GM12878 (cell line): ENCODE data around the gene CCDC12. TPM values are rescaled to one million over a fixed set of nuclear protein-coding genes. Genes with fewer than 3 reads are reported as not detected.
A peak's percentile ranks its signal among the peaks of the same experiment; 100 is the strongest.

Source experiments
- ATAC-seq: fragments of 200-7000 bp; cut with Tn5 transposase; 3 replicates; pipeline ENCODE4 v1.9.1; 2020; ENCODE audit warnings: mild to moderate bottlenecking, moderate library complexity
- BruUV-seq: library from RNA; stranded (reverse); fragments of 400-500 nt; replicated peaks from 2 replicates; lab custom pipeline; 2021; lab: Mats Ljungman, UMichigan
- CTCF ChIA-PET: fragments of 300-600 bp; sonication (Branson Sonifier 250); formaldehyde crosslinking; extraction: SDS; loops from one replicate; lab custom pipeline; 2021; ENCODE audit warnings: inconsistent platforms; lab: Yijun Ruan, JAX
- POLR2A ChIA-PET: fragments of 350-600 bp; formaldehyde crosslinking; extraction: SDS; loops from one replicate; lab custom pipeline; 2021; ENCODE audit warnings: inconsistent platforms; lab: Charles Lee
- RAD21 ChIA-PET: fragments of 300-600 bp; sonication (Branson Sonifier 250); formaldehyde crosslinking; loops from one replicate; lab custom pipeline; 2023; ENCODE audit warnings: antibody characterized with exemption; ENCODE audit not compliant: unreplicated experiment; lab: Charles Lee
- SMC1A ChIA-PET: fragments of 300-600 bp; sonication (Branson Sonifier 250); formaldehyde crosslinking; loops from one replicate; lab custom pipeline; 2023; ENCODE audit not compliant: unreplicated experiment, uncharacterized antibody; lab: Charles Lee
- DNase-seq: peaks from one replicate; pipeline ENCODE4 v3.0.0-alpha.2; 2011; ENCODE audit warnings: low read depth, low spot score
- FAIRE-seq: peaks from 3 replicates; lab custom pipeline; 2011; peaks lifted over from hg19 to GRCh38; lab: Jason Lieb, UNC
- H2AFZ ChIP-seq: 2 replicates; pipeline ENCODE4 v1.6.0; 2011; ENCODE audit warnings: low read depth, low read length, control low read depth; ENCODE audit not compliant: control insufficient read depth
- H3K27ac ChIP-seq: 2 replicates; pipeline ENCODE4 v1.5.1; 2011; ENCODE audit warnings: control low read depth; ENCODE audit not compliant: control insufficient read depth, insufficient read depth
- H3K27me3 ChIP-seq, 2 experiments: replicated peaks in 1 of 2; 2 replicates each; pipeline versions ENCODE4 v1.6.0 to v1.6.1; 2011; ENCODE audit warnings: low read length in 1 of 2; ENCODE audit not compliant: control insufficient read depth in 2 of 2, insufficient read depth in 2 of 2
- H3K36me3 ChIP-seq, 2 experiments: 2 replicates each; pipeline ENCODE4 v1.5.1; 2011; ENCODE audit warnings: low read length in 1 of 2; ENCODE audit not compliant: control insufficient read depth in 2 of 2, insufficient read depth in 2 of 2
- H3K4me1 ChIP-seq: 2 replicates; pipeline ENCODE4 v1.6.1; 2011; ENCODE audit warnings: mild to moderate bottlenecking, low read length, moderate library complexity, mixed read lengths; ENCODE audit not compliant: control insufficient read depth, insufficient read depth
- H3K4me2 ChIP-seq: 2 replicates; pipeline ENCODE4 v1.6.0; 2011; ENCODE audit warnings: control low read depth; ENCODE audit not compliant: control insufficient read depth, insufficient read depth
- H3K4me3 ChIP-seq: fragments of 200-600 bp; sonication (generic); 2 replicates; pipeline ENCODE4 v1.5.1; 2016
- H3K79me2 ChIP-seq: 2 replicates; pipeline ENCODE4 v1.6.0; 2011; ENCODE audit warnings: low read length; ENCODE audit not compliant: control insufficient read depth, insufficient read depth
- H3K9ac ChIP-seq: 2 replicates; pipeline ENCODE4 v1.8.0; 2011; ENCODE audit warnings: low read length, control low read depth, mixed read lengths; ENCODE audit not compliant: control insufficient read depth, insufficient read depth
- H3K9me3 ChIP-seq: replicated peaks from 3 replicates; pipeline ENCODE4 v1.5.1; 2011; ENCODE audit warnings: mild to moderate bottlenecking, low read length; ENCODE audit not compliant: control insufficient read depth, insufficient read depth
- H4K20me1 ChIP-seq: 2 replicates; pipeline ENCODE4 v1.6.0; 2011; ENCODE audit not compliant: control insufficient read depth, insufficient read depth
- BHLHE40 ChIP-seq, 2 experiments: fragments of 450-650 bp in 1 of 2; IDR thresholded peaks; 2 replicates each; pipeline ENCODE4 v1.6.1; 2011 to 2017; ENCODE audit warnings: low read depth in 2 of 2, borderline replicate concordance in 1 of 2, improper control_type of control experiment in 1 of 2, low read length in 1 of 2, mild to moderate bottlenecking in 1 of 2
- CHD4 ChIP-seq: fragments of 200-600 bp; sonication (generic); IDR thresholded peaks from 2 replicates; pipeline ENCODE4 v1.6.1; 2016; ENCODE audit warnings: mild to moderate bottlenecking
- EZH2 ChIP-seq: IDR thresholded peaks from 2 replicates; pipeline ENCODE4 v1.6.1; 2012; ENCODE audit warnings: low read depth, mild to moderate bottlenecking, control low read depth, inconsistent platforms, low read length, borderline replicate concordance; ENCODE audit not compliant: control insufficient read depth
- IKZF1 ChIP-seq: fragments of 450-650 bp; conservative IDR thresholded peaks from 2 replicates; pipeline ENCODE4 v1.6.1; 2017; ENCODE audit warnings: antibody characterized with exemption, mild to moderate bottlenecking
- IKZF2 ChIP-seq, 2 experiments: fragments of 450-650 bp; IDR thresholded peaks; 2 replicates each; pipeline ENCODE4 v1.6.1; 2017; ENCODE audit warnings: mild to moderate bottlenecking in 2 of 2, moderate library complexity in 2 of 2
- JUND ChIP-seq: IDR thresholded peaks from 2 replicates; pipeline ENCODE4 v1.6.1; 2012; ENCODE audit warnings: low read depth, mild to moderate bottlenecking, low read length, improper control_type of control experiment, moderate library complexity
- MTA2 ChIP-seq: fragments of 450-650 bp; IDR thresholded peaks from 2 replicates; pipeline ENCODE4 v1.6.1; 2016; ENCODE audit warnings: low read depth, mild to moderate bottlenecking, moderate library complexity
- NFYA ChIP-seq: IDR thresholded peaks from 2 replicates; pipeline ENCODE4 v1.6.1; 2011; ENCODE audit warnings: low read depth, mild to moderate bottlenecking, low read length, improper control_type of control experiment, borderline replicate concordance
- POLR2A ChIP-seq: IDR thresholded peaks from 2 replicates; pipeline ENCODE4 v1.6.1; 2011; ENCODE audit warnings: low read depth, mild to moderate bottlenecking, low read length
- POLR2AphosphoS2 ChIP-seq: IDR thresholded peaks from 2 replicates; pipeline ENCODE4 v1.6.1; 2011; ENCODE audit warnings: low read depth, mild to moderate bottlenecking, low read length, improper control_type of control experiment, moderate library complexity
- SREBF1 ChIP-seq: IDR thresholded peaks from 2 replicates; pipeline ENCODE4 v1.6.1; 2012; ENCODE audit warnings: mild to moderate bottlenecking, low read length
- STAT3 ChIP-seq: IDR thresholded peaks from 2 replicates; pipeline ENCODE4 v1.6.1; 2011; ENCODE audit warnings: low read depth, low read length, improper control_type of control experiment
- YY1 ChIP-seq: IDR thresholded peaks from 2 replicates; pipeline ENCODE4 v1.6.1; 2011; ENCODE audit warnings: low read depth, mild to moderate bottlenecking, low read length
- ZNF384 ChIP-seq: IDR thresholded peaks from 2 replicates; pipeline ENCODE4 v1.6.1; 2012; ENCODE audit warnings: low read depth, mild to moderate bottlenecking, low read length, improper control_type of control experiment, borderline replicate concordance
- WGBS: methylation state at CpG from one replicate; pipeline ENCODE4 v1.1.6; 2016; ENCODE audit warnings: low lambda C conversion rate; ENCODE audit not compliant: insufficient replicate concordance, insufficient coverage; ENCODE audit errors: missing lambda C conversion rate; 5-methylcytosine and 5-hydroxymethylcytosine counted together
- in situ Hi-C: fragments of 300-500 bp; cut with MboI; formaldehyde crosslinking; loops from 9 replicates; pipeline ENCODE4 v1.14.3; 2018; ENCODE audit warnings: mixed read lengths
- intact Hi-C: fragments of 100-400 bp; cut with micrococcal nuclease; formaldehyde crosslinking; loops from one replicate; pipeline ENCODE4 v1.14.2; 2022; ENCODE audit not compliant: unreplicated experiment
- polyA plus RNA-seq, 11 experiments: library from polyadenylated mRNA; depleted of rRNA in 4 of 11; unstranded in 6 of 11; stranded (reverse) in 5 of 11; fragments of >200 nt; fragmentation: Nextera tagmentation in 4 of 11; fragmentation: Illumina TruSeq in 1 of 11; extraction: Ambion mirVana in 4 of 11; extraction: Trizol in 1 of 11; gene quantifications; 1 replicate in 1 of 11; 2 replicates in 10 of 11; pipeline versions ENCODE4 v1.2.1 to v1.2.3, GENCODE V29; 2011 to 2016; ENCODE audit warnings: inconsistent platforms in 2 of 11, missing spikeins in 2 of 11, low read depth in 1 of 11
- total RNA-seq, 4 experiments: library from RNA; depleted of rRNA in 3 of 4; stranded (reverse); fragments of >200 nt in 3 of 4; fragmentation: Illumina TruSeq in 1 of 4; extraction: Trizol in 1 of 4; gene quantifications; 2 replicates each; pipeline versions ENCODE4 v1.2.1 to v1.2.3, GENCODE V29; 2013 to 2021

CCDC12 gene
- total and polyA plus RNA-seq, 10 of the 15 experiments (the other 5 are each of a cell fraction or from before 2014, with no cell fraction given), result 9.2 to 91.4 (median 61.3) TPM

DNA sequence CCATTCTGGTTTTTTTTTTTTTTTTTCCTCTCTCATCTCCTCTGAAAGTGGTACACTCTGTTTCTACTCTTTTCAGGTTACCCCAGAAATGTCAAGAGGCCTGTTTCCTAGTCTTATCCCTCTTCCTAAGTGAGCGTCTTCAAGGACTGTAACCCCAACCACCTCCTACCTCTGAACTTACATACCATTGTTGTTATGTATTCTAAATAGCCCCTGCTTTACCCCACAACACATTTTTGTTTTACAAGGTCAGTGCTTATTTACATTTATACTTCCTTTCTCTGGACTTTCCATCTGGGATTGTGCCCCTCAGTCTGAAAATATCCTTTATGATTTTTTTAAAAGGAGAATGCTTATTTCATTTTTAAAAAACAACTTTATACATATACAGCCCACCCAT is 60.3 kb downstream of the CCDC12 start (continued):
- TF ChIP-seq ZNF384, result no peak
- no peak for TF ChIP-seq SREBF1
- TF ChIP-seq CHD4, result no peak
- no peak for TF ChIP-seq MTA2
- no peak for TF ChIP-seq STAT3
- no peak for TF ChIP-seq NFYA
- no peak for TF ChIP-seq JUND

DNA sequence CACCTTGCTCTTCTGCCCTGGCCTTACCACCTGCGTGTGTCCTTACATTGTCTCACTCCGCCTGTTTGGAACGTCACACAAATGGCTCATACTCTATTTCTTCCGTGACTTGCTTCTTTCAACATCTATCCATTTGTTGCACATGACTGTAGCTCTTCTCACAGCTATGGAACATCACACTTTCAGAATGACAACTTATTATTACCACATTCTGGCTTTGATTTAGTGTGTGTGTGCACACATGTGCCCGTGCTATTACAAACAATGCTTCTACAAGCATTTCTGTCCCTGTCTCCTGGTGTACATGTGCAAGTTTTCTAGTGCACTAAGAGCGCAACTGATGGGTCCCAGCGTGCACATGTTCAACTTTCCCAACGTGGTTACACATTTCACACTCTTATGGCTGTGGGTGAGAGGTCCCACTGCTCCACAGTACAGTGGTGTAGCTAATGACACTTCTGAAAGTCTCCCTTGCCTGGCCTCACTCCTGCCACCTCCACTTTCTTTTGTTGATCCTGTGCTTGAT is 61.2 kb downstream of the CCDC12 start:
- Histone ChIP-seq H4K20me1 (no peaks in the 10 kb centered on the region), H3K9ac (no peak overlapping the region), H3K9me3 (peaks cover 15% of the 10 kb centered on the region; the same call in 2 of the 3 replicates), H3K36me3 (peaks cover 4 to 37% of the 10 kb centered on the region in 2 experiments), H3K27me3 (no peaks in the 10 kb centered on the region), H3K4me3 (no peak overlapping the region), H3K4me2 (no peak overlapping the region), H3K4me1 (peaks cover 8% of the 10 kb centered on the region; the same call in 1 of the 2 replicates), H3K79me2 (no peaks in the 10 kb centered on the region), H2AFZ (no peak overlapping the region), H3K27ac (no peak overlapping the region)
- intact Hi-C loops, result no loop called here
- BruUV-seq, result no TSS peak
- SMC1A ChIA-PET, result interaction anchor here (0.5 to 1.7 kb wide), 2 partner anchors 11 to 24 kb away, joined by 3 to 7 read pairs; no protein-coding TSS in a partner anchor
- POLR2A ChIA-PET, result interaction anchor here (1.1 kb wide), 1 partner anchor 58 kb away, joined by 8 read pairs; no protein-coding TSS in a partner anchor
- in situ Hi-C loops, result no loop called here
- 90% methylated on average over 8 of the region's 8 CpGs for WGBS
- ATAC-seq (peak; percentile 48), DNase-seq (no peak), FAIRE-seq (no peak)
- RAD21 ChIA-PET, result no interaction called here
- CTCF ChIA-PET, result interaction anchor here (0.6 to 1.5 kb wide), 7 partner anchors 18 to 408 kb away, joined by 3 to 6 read pairs (median 3); no protein-coding TSS in a partner anchor
- peak in 1 of 2 experiments; percentile 50; a peak in 1 of 4 replicates for TF ChIP-seq BHLHE40 (IDR thresholded peaks at IDR 0.05; ENCODE audit: borderline replicate concordance in 1 of 2, low read depth in 2 of 2, low read length in 1 of 2)
- peak; percentile 28 to 43; a peak in 2 of 4 replicates for TF ChIP-seq IKZF2 (IDR thresholded peaks at IDR 0.05)
- peak; percentile 34; the same call in 1 of the 2 replicates for TF ChIP-seq MTA2
- peak; percentile 31; the same call in 1 of the 2 replicates for TF ChIP-seq IKZF1
- TF ChIP-seq YY1, result no peak
- TF ChIP-seq POLR2AphosphoS2, result 0 out of 2 replicates have a peak, but pooled peaks have one; percentile 17
- no peak for TF ChIP-seq EZH2
- TF ChIP-seq POLR2A, result peak; percentile 50; the same call in 1 of the 2 replicates
